Renal pelvis (tissue), 4 donors: ENCODE results near the gene SLIT3. TPM values are rescaled to one million over a fixed set of nuclear protein-coding genes. Genes with fewer than 3 reads are reported as not detected.
A peak's percentile ranks its signal among the peaks of the same experiment; 100 is the strongest.

Experiments
- DNase-seq: peaks from one replicate; pipeline ENCODE4 v3.0.0-alpha.2; 2013
- polyA plus RNA-seq, 3 donors: library from polyadenylated mRNA; unstranded; fragments of 120-200 nt; gene quantifications; one replicate each; pipeline ENCODE4 v1.2.1, GENCODE V29; 2013; ENCODE audit not compliant: insufficient read length in 3 of 3

SLIT3 gene
- polyA plus RNA-seq, 3 donors: 41.2 to 62.4 (median 57.5) TPM

DNA sequence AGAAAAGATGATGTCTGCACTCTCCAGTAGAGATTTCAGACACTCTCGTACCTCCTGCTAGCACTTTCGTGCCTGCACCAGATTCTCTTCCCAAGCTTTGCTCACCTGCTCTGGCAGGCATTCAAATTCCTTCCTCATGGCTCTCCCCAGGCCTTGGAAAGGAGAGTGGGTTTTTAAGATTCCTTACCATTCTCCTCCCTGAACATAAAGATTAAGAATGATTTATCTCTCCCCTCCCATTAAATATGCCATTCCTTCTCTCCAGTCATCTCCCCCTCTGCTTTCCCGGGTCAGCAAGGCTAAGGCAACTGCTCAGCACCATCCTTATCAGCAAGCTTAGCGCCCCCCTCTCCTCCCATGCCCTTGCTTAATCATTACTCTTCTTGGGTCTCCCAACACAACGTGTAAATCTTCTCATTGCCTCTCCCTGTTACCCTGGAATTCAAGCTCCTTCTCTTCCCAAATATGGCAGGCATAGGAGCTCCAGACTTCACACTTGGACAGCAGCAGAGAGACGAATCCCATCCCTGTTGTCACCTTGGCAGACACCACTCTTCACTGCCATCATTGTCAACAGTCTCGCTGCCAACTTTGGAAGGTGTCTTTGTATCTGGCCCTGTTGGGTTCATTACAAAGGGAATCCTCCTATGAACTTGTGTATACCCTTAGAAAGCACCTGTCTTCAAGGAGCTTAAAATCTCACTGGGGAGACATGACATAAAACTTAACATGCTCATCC lies 332.9 kb downstream of the SLIT3 start:
- no peak for DNase-seq

DNA sequence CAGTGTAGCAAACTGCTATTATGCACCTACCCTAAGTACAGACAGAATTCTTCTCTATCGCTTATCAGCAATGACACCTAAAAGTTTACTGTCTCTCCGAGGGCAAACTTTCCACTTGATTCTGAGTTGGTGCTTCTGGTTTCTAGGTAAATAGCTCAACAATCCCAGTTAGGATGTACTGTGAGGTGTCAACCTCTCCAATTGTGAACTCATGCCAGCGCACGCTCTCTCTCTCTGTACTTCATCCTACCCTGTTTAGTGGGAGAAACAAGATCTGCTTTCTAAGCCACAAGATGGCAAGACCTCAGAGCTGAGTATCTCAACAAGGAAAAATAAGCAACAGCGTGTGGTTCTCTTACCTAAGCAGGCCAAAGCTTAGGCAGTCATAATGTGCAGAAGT lies 335.3 kb downstream of the SLIT3 start:
- no peak for DNase-seq

DNA sequence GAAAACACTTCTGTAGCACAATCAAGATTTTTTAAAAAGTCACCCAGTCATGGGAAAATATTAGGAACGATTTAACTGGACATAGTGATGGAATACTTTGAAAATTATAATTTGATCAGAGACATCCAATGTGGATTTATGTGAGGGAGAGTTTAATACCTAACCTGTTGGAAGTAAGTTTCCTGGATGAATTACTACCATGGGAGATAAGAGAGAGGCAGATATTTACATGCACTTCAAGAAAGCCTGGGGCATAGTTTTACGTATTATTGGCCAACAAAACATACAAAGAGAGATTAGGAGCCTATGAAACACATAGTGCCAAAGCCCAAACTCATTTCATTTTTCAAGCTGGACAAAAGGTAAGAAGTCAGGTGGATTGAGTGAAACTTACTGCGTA lies 336.8 kb downstream of the SLIT3 start:
- no peak for DNase-seq

DNA sequence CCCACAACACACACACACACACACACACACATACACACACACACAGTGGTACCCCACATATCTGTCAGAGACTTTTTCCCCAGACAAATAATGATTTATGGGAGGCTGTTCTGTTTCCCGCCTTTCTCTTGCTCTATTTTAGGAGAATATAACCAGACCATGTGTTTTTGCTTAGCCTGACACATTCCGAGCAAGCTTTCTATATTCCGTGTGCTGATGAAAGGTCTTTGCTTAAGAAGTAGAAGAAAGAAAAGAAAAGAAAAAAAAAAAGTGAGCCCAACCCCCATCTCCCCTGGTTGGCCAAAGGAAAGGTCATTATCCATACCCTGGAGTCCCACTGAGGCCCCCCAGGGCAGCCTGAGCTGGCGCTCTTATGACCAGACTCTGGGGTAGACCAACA lies 338.6 kb downstream of the SLIT3 start:
- DNase-seq: peak; percentile 57

DNA sequence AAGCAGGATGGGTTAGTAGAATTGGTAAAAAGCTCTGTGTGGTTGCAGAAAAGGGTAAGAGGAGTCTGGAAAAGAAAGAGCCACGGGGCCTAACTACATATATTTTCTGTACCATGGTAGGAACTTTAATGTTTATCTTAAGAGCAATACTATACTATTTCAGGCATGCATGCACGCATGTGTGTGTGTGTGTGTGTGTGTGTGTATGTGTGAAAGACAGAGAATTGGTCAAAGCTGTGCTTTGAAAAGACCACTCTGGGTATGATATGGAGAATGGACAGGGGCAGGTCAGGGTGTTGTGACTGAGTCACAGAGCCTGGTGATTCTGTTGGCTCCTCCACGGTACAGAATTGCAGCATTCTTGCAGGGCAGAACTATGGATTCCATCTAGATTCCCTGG lies 339.3 kb downstream of the SLIT3 start:
- no peak for DNase-seq

DNA sequence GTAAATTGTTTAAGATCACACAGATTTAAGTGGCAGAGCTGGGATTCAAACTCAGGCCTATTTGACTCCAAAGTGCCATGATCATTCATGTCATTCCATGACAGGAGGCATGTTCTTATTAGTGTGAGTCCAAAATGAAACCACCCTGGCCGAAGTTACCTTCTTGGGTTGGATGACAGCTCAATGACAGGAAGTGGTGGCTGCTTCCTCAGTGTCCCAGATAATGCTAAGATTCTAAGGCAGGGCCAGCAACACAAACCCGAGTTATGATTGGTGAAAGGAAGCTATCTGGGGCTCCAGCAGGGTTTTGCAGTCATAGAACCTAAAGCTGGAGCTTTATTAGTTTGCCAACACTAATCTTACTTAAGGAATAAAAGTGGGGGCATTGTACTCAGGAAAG lies 340.4 kb downstream of the SLIT3 start:
- DNase-seq: no peak

DNA sequence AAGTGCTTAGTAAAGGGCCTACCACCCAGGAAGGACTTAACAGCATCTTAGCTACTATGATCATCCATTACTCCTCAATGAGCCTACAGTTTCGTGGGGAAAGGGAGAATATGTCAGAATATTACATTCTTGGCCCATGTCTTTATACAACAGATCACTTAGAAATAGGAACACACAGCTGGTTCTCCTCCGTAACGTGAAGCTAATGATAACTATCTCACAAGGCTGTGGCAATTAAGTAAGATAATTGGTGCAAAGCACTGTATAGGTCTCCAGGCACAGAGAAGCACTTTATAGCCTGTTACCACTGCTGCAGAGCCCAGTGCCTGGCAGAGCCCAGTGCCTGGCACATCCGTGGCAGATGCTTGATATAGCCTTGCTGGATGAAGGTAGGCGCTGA lies 347.6 kb downstream of the SLIT3 start:
- DNase-seq: no peak

DNA sequence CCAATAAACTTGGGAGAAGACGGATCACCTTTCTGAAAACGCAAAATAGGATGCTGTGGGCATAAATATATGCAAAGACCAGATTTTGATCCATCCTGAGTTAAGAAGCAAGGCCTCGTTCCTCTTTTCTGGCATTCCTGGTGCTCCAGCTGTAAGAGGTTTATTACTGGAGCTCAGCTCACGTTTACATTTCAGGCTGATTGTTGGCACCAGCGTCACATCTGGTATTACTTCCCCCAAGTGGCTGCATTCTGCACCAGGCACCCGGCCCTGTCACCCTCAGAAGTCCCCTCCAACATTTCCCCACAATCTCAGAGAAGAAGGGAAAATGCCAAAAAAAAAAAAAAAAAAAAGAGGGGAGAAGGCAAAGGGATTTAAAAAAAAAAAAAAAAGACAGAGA lies 348.7 kb downstream of the SLIT3 start:
- DNase-seq: no peak

DNA sequence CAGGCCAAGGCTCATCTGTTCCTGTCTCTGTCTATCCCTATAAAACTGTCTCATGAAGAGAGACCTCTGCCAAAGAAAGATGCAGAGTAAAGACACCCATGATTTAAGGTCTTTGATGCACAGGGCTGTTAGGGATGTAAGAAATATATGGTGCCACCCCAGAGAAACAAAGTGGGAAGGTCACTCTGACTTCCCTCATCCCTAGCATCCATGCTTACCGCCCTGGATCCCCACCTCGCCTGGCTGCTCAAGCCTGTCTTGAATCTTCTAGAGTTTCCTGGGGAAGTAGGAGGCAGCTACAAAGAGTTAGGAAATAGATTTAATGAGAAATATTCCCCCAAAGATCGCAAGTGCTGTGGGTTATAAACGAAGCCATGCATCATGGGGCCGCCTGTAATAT lies 349.2 kb downstream of the SLIT3 start:
- peak; percentile 64 for DNase-seq

DNA sequence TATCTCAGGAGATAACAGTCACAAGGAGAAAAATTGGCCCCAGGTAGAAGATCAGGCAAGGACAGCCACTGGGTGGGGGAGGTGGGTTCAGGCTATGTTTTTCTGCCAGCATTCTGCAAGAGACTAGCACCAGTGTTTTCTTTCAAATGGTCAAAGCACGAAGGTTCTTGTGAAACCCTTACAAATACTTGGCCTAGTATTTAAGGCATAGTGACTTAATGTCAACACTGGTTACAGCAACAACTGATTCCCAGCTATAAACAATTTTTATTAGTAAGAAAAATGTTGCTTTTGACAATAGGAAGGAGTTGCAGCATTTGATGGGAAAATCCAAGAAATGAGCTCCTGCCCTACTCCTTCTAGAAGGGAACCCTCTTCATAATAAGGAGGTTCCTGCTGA lies 349.6 kb downstream of the SLIT3 start:
- DNase-seq: no peak

DNA sequence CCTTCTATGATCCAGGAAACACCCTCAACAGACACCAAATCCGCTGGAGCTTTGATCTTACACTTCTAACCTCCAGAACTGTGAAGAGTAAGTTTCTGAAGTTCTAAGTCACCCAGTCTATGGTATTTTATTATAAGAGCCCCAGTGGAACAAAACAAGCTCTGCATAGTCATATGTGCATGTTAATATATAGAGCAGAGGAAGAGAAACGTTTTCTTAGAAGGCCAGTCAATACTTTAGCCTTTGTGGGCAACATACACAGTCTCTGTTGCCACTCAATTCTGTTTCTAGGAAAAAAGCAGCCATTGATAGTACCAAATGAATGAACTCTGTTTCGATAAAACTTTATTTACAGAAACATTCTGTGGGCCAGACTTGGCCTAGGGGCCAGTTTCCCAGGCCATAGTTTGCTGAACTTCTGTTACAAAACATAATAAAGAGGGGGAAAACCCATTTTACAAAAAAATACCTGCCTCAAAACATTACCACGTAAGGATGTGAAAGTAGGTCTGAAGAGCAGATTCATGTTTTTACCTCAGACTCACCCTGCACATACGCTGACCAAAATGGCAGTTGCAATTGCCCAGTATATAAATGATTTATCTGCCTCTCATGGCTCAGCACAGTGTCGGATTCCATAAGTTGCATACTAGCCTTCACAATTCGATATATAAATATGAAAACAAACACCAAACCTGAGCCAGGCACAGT lies 350.5 kb downstream of the SLIT3 start:
- DNase-seq: no peak

DNA sequence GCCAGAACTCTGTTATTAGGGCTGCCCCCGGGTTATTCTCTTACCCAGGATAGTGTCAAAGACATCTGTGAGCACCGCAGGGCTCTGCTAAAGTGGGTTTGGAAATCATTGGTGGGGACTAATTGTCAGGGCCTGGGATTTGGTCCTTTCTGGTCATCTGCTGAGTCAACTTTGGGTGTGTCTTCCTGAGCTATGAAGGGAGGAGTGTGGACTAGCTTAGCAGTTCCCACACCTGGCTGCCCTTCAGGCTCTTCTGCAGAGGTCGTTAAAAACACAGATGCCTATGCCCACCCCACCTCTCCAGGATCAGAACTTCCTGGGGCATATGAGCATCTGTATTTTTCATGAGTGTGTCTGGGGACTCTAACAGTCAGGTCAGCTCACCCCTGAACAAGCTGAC lies 352.2 kb downstream of the SLIT3 start:
- no peak for DNase-seq

DNA sequence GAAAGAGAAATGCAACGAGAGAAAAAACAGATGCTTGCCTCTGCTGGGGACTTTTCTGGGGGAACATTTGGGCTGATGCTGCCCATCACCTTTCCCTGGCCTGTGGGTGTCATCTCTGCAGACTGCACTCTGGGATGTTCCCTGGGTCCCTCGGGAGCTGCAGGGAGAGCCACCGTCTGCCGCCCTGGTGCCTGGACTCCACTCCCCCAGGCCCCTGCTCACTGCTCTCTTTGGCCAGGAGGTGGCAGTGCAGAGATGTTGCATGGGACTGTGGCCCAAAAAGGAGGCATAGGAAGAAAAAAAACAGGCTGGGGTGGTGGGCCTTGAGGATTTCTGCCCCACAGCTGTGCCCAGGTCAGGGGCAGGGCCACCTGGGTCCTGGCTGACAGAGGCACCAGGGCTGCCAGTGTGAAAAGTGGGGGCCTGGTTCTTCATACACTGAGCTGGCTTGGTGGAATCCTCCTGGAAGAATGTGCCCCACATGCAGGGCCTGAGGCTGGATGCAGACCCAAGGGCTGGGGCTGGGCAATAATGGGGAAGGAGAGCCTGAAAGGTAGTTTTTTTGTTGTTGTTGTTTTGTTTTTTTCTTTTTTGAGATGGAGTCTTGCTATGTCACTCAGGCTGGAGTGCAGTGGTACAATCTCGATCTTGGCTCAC lies 353.6 kb downstream of the SLIT3 start:
- DNase-seq: peak; percentile 57

DNA sequence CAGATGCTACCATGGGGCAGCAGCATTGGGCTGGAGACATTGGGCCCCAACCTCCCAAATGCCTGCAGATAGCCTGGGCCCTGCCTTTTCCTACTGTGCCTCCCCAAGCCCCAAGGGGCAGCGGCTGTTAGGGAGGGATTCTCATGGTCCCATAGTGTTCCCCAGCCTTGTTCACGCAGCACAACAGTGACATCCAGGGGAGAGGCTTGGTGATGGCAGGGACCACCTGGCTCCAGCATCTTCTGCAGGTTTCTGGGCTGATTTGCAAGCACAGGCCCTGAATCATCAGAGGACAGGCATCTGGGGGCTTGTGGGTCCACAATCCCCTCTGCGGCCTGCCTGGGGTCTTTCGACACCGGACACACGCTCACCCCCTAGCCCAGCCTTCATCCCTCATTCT lies 354.6 kb downstream of the SLIT3 start:
- DNase-seq: no peak

DNA sequence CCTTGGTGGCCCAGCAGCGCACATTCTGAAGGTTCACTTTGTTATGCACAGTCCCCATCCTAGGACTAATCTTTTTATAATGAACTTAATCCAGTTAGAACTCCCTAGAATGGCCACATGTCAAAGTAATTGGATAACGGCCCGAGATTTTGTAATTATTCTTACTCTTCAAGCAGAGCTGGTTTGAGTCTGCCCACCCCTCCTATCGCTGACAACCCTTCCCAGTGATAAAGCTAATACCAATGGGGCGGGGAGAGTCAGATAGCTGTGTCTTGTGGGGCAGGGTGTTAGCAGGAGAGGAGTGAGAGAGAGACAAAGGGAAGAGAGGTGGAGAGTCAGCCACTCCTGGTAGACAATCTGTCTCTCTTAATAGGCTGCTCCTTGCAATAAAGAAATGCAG lies 356.9 kb downstream of the SLIT3 start:
- no peak for DNase-seq

DNA sequence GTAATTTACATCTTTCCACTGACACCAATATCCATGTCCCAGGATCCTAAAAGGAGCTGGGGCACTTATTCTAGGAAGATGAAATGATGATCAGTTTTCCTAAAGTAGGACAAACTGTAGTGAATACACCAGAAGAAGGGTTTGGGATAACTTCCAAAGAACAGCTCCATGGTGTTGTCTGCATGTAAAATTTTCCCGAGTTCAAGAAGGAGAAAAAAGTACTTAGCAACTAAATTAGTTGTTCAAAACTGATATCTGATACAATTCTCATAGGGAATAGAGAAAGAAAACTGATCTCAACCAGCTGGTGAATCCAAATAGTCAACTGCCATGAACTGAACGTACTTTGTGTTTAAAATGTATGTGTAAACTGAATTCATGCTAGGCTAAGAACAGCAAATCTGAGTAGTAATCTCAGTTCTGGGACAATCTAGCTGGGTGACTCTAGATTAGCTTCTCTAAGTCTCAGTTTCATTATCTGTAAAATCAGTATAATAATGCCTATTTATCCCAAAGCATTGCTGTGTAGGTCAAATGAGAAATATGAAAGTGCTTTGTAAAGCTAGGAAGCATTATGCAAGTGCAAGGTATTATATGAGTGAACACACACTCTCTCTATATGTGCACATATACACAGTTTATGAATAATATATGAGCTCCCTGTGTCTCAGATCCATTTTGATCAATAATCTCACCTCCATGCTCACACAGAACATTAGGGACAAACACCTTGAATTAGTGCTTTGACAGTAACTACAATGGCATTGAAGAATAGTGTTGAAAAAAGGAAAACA lies 357.7 kb downstream of the SLIT3 start:
- no peak for DNase-seq

DNA sequence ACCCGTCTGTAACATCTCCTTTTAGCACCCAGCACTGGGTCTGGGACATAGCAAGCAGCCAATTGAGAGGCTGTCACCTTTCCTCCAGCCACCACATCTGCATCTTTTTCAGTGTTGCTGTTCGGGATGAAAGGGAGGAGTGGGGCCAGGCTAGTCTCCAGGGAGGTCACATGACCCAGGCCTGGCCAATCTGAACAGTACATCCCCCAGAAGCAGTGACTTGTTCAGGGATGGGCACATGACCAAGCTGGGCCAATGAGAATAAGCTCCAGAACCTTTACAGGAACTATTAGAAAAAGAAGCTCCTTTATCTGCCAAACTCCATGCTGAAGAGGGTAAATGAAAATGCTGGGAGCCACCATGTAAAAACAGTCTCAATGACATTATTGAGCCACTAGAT lies 359.0 kb downstream of the SLIT3 start:
- DNase-seq: no peak

DNA sequence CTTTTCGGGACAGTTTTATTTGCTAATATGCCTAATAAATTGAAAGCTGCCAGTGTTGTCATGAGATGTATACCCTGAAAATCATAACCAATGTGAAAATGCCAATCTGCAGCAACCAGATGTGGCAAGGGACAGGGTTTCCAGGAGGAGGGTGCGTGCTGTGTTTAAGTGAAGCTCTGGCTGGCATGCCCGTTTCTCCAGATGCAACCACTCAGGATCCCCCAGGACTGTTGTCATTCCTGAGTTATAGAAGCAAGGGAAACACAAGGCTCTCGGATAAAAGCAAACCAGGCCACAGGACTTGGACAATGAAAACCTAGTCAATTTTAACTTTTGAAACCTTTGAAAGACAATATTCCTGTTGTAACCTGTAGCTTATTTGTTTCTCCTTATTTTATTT lies 360.2 kb downstream of the SLIT3 start:
- no peak for DNase-seq

DNA sequence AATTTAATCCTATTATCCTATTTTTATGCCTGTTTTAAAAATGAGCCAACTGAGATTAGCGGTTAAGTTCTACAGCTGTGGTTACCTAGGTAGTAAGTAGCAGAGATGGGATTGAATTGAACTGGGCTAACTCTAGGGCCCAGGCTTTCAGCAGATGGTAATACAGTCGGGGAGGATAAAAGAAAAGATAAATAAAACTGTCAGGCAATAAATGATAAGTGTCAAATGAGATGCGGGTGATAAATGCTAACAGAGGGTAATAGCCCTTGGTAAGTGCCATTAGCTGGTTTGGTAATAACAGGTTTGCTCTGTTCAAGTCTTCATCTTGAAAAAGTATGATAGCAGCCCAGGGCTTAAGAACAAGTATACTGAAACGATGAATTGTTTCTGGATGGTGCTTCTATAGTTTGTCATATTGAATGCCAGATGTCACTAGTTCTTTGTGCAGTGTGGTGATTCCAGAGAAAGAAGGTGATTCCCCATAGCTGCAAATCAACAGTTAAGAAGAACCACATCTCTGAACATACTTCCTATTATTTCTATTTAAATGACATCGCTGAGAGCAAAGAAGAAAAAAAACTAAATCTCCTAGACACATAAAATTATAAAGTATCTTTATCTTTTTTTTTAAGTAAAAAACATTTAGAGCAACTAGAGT lies 360.9 kb downstream of the SLIT3 start:
- no peak for DNase-seq

DNA sequence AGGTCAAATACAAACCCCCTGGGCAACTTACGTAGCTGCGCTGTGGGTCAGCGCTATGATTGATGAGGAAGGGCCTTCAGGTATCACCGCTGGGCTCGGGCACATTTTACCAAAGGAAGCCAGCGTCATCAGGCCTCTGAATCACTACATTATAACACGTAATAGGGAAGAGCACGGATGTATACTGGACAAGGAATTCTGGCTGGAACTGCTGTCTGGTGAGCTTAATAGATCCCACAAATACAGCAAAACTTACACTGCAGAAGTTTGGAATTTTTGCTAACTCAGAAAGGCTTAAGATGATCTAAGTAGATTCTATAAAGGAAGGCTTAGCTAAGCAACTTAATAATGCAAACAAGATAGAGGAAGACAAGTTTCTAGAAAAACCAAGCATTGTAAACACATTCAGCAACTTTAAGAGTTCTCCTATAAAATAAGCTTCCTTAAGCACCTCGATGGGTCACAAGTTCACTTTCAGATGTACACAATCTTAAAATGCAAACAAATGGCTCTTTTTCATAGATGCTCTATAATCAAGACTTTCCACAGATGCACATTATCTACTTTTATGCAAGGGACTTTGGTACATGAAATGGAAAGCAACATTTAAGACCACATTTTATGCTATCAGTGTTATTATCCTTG lies 361.7 kb downstream of the SLIT3 start:
- DNase-seq: no peak

DNA sequence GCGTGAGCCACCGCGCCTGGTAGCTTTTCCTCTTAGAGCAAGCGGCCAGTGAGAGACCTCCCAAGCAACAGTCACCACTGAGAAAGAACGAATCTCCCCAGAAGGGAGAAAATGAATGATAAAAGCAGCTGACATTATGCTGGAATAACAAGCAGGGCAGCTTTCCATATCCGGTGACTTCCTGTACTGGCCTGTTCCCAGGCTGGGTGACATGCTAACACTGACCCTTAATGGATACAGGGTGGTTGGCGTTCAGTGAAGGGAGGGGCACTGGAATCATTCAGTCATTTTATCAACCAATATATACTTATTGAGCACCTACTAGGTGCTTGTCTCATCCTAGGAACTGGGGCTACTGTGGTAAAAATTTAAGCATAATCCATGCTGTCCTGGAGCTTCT lies 364.4 kb downstream of the SLIT3 start:
- no peak for DNase-seq
